GM21447 (cell line): Measurements from ENCODE around the gene POTEI.
A peak's percentile ranks its signal among the peaks of the same experiment; 100 is the strongest.
"Not testable (repeated sequence)": the region's sequence is repeated elsewhere in the genome, so short reads cannot be mapped to it uniquely, and the experiment has no call there.

Source experiments
- ATAC-seq: cut with Tn5 transposase; IDR thresholded peaks from one replicate; pipeline ENCODE4 v1.9.1; 2021; ENCODE audit not compliant: unreplicated experiment

The POTEI gene

DNA sequence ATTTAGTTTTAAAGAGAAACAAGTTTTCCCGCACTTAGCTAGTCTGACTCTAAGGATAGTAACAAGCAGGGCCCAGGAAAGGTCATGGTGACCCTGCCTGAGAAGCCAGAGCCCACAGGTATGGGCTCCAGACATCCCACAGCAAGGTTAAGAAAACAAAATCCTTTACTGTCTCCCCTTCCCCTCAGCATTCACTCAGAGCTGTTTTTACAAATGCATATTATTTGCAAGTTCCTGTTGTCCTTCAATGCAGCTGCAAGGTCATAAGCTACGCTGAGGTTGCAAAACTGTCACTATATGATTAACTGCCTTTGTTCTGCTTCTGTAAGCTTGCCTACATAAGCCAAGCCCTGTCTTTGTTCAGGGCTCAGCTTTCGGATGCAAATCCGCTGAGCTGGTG is 18.1 kb downstream of the POTEI start:
- not testable (repeated sequence) for ATAC-seq

GRCh38 chr2:130455413-130455812 is 53.7 kb downstream of the POTEI start:
- not testable (repeated sequence) for ATAC-seq

DNA sequence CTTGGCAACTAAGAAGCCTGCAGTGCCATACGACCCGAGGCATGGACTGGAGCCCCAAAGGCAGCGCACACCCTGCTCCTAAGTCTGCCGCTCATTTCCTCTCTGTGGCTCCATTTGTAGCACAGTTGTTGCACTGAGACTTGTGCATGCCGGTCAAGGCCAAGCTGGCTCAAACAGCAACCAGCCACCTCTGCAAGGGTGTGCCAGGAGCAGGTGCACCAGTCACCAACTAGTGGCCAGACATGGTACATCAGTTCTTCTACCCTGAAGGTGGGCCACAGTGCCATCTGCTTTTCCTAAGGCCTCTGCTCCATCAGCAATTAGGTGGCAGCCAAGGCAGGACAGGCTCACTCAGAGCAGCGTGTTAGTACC is 54.4 kb downstream of the POTEI start:
- ATAC-seq: not testable (repeated sequence)

- ATAC-seq: not testable (repeated sequence)
Observed at GRCh38 chr2:130453955-130454711, 55.0 kb downstream of the POTEI start.

GRCh38 chr2:130452897-130453296 is 56.2 kb downstream of the POTEI start:
- ATAC-seq: not testable (repeated sequence)

DNA sequence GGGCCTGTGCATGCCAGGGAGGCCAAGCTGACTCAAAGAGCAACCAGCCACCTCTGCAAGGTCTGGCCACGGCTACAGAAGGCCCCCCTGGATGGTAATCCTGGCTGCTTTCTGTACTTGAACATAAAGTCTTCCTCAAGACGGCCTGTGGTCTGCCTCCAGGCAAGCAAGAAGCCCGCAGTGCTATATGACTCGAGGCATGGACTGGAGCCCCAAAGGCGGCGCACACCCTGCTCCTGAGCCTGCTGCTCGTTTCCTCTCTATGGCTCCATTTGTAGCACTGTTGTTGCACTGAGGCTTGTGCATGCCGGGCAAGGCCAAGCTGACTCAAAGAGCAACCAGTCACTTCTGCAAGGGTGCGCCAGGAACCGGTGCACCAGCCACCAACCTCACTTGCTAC is 57.3 kb downstream of the POTEI start:
- not testable (repeated sequence) for ATAC-seq

DNA sequence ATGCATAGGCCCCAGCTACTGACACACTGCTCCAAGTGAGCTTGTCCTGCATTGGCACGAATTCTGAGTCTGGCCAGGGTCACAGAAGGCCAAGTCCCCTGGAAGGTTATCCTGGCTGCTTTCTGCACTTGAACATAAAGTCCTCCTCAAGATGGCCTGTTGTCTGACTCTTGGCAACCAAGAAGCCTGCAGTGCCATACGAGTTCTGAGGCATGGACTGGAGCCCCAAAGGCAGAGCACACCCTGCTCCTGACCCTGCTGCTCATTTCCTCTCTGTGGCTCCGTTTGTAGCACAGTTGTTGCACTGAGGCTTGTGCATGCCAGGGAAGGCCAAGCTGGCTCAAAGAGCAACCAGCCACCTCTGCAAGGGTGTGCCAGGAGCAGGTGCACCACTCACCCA is 57.9 kb downstream of the POTEI start:
- ATAC-seq: not testable (repeated sequence)

DNA sequence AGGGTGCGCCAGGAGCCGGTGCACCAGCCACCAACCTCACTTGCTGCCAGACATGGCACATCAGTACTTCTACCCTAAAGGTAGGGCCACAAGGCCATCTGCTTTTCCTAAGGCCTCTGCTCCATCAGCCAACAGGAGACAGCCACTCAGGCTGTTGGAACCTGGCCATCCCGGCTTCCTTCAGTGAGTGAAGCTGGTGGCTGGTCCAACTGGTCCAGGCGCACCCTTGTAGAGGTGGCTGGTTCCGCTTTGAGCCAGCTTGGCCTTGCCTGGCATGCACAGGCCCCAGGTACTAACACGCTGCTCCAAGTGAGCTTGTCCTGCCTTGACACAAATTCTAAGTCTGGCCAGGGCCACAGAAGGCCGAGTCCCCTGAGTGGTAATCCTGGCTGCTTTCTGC is 58.8 kb downstream of the POTEI start:
- not testable (repeated sequence) for ATAC-seq

DNA sequence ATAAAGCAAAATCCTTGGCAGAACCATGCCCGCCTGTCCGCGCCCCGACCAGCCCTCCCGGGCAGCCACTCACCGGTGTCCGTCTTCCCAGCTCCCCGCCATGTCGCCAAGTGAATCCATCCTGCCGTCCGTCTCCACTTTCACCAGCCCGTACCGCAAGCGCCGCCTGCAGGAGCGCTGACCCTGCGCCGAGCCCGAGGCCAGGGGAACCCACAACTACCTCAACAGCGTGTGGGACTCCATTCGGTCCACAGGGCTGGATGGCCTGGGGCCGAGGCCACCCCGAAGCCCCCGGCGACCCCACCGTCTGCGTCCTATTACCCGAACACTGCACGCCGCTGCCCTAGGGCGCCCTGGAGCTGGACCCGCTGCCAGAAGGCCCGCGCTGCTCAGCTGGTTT is 81.5 kb downstream of the POTEI start:
- ATAC-seq: peak; percentile 82

DNA sequence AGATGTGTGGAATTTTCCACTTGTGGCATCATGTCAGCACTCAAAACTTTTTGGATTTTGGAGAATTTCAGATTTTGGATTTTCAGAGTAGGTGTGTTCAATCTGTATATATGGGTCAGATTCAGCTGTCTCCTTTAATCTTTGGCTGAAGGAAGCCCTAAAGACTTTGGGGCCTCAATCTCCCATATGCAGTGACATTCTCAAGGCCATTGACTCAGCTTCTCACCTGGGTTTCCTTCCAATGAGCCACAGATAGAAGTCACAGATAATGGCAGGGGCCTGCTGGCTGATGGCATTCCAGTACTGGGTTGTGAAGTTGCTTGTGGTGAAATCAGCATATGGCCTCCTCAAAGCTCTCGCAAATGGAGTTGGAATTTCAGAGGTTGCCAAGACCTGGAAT is 90.3 kb downstream of the POTEI start:
- ATAC-seq: not testable (repeated sequence)

DNA sequence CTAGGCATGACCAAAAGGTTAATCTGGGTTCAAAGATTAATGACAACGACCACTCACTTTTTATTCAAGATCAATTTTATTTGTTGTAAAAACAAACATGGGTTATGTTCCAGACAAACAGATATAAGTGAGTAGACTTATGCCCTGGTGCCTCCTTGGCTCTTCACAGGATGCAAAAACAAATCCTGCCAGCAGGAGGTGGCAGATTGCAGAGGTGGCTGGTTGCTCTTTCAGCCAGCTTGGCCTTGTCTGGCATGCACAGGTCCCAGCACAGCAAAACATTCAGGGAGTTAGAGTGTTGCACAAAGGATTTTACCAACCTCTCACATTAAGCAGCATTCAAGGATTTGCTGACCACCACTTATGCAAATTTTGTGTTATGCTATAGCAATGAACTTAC is 92.4 kb downstream of the POTEI start:
- ATAC-seq: not testable (repeated sequence)
